Kidney (tissue), 14 donors: ENCODE measurements around the gene CTIF. TPM values are rescaled to one million over a fixed set of nuclear protein-coding genes. Genes with fewer than 3 reads are reported as not detected.
"Not testable (repeated sequence)": the region's sequence is repeated elsewhere in the genome, so short reads cannot be mapped to it uniquely, and the experiment has no call there.

Source experiments
- DNase-seq, 5 donors: peaks; one replicate each; pipeline ENCODE4 v3.0.0-alpha.2; 2013 to 2020
- FAIRE-seq: peaks from 2 replicates; lab custom pipeline; 2012; peaks lifted over from hg19 to GRCh38; lab: Jason Lieb, UNC
- H3K27ac ChIP-seq, 2 donors: one replicate each; pipeline ENCODE4 v1.7.0; 2013; ENCODE audit warnings: low read depth in 2 of 2, low read length in 2 of 2, inconsistent platforms in 1 of 2
- H3K27me3 ChIP-seq: one replicate; pipeline ENCODE4 v1.7.1; 2013; ENCODE audit warnings: low read length, inconsistent platforms; ENCODE audit not compliant: control insufficient read depth, insufficient read depth
- H3K36me3 ChIP-seq, 3 donors: one replicate each; pipeline versions ENCODE4 v1.7.0 to v1.7.1; 2013; ENCODE audit warnings: low read length in 3 of 3, control low read depth in 1 of 3, inconsistent platforms in 1 of 3; ENCODE audit not compliant: insufficient read depth in 3 of 3, control insufficient read depth in 2 of 3
- H3K4me1 ChIP-seq, 3 donors: one replicate each; pipeline versions ENCODE4 v1.7.0 to v1.7.1; 2013; ENCODE audit warnings: low read length in 3 of 3, inconsistent platforms in 1 of 3, low read depth in 1 of 3; ENCODE audit not compliant: control insufficient read depth in 2 of 3, insufficient read depth in 2 of 3
- H3K4me3 ChIP-seq, 3 donors: one replicate each; pipeline versions ENCODE4 v1.7.0 to v1.8.1; 2013; ENCODE audit warnings: low read length in 3 of 3, control low read depth in 1 of 3, inconsistent platforms in 1 of 3
- H3K9ac ChIP-seq, 3 donors: one replicate each; pipeline versions ENCODE4 v1.7.0 to v1.7.1; 2013; ENCODE audit warnings: low read length in 3 of 3, control low read depth in 1 of 3, inconsistent platforms in 1 of 3
- H3K9me3 ChIP-seq, 3 donors: one replicate each; pipeline versions ENCODE4 v1.7.0 to v1.7.1; 2013; ENCODE audit warnings: low read length in 3 of 3, control low read depth in 1 of 3, inconsistent platforms in 1 of 3; ENCODE audit not compliant: control insufficient read depth in 2 of 3, insufficient read depth in 1 of 3
- CTCF ChIP-seq: IDR thresholded peaks from 3 replicates; pipeline ENCODE4 v1.5.1; 2012; ENCODE audit warnings: mild to moderate bottlenecking, moderate library complexity, borderline replicate concordance; ENCODE audit not compliant: insufficient read depth; ENCODE audit errors: extremely low read depth
- intact Hi-C: fragments of 100-400 bp; cut with DNase I; formaldehyde crosslinking; loops from one replicate; pipeline ENCODE4 v1.11.1; 2022
- polyA plus RNA-seq: library from polyadenylated mRNA; stranded (reverse); fragments of 350-450 nt; fragmentation: Illumina TruSeq; extraction: RNeasy Lipid Tissue Mini Kit (QIAGEN cat#74804); gene quantifications from one replicate; pipeline ENCODE4 v1.2.3, GENCODE V29; 2014; ENCODE audit warnings: low read depth, low replicate concordance; ENCODE audit not compliant: insufficient read depth
- total RNA-seq: library from RNA; stranded (reverse); fragmentation: NEBNext Ultra II Directional; extraction: Animal tissue kit (Norgen Biotek cat#: 25700); gene quantifications from one replicate; pipeline ENCODE4 v1.2.1, GENCODE V29; 2021
- donor health status: control.
- donor health status: control.
- donor health status: control.
- donor health status: control.
- donor health status: control.
- donor health status: DM: yes; HTN: yes; CAD: no.
- donor health status: Normal renal cell carcinoma (clear cell type).

Gene CTIF
- total and polyA plus RNA-seq, 2 donors from 2014 or later = 37.3 to 41.9 TPM

GRCh38 chr18:48869591-48869990 is 330.8 kb downstream of the CTIF start:
- FAIRE-seq (no peak), DNase-seq (peak in 1 of 5 donors; percentile 64)
- Histone ChIP-seq H3K27ac (no peak overlapping the region), H3K4me3 (no peak overlapping the region), H3K27me3 (no peaks in the 10 kb centered on the region), H3K4me1 (peaks cover 0 to 2% (median 0%) of the 10 kb centered on the region in 3 donors), H3K9ac (no peak overlapping the region), H3K9me3 (no peaks in the 10 kb centered on the region), H3K36me3 (no peaks in the 10 kb centered on the region)
- intact Hi-C loops = no loop called here
- no peak for TF ChIP-seq CTCF

GRCh38 chr18:48870926-48871325 is 332.1 kb downstream of the CTIF start:
- FAIRE-seq, H3K4me1 ChIP-seq, intact Hi-C loops, H3K36me3 ChIP-seq, H3K27me3 ChIP-seq, H3K4me3 ChIP-seq, H3K9me3 ChIP-seq, H3K27ac ChIP-seq, H3K9ac ChIP-seq: not testable (repeated sequence)
- DNase-seq = peak in 1 of 5 donors; percentile 42

- DNase-seq (peak in 1 of 5 donors; percentile 56), FAIRE-seq (no peak)
- no peak overlapping the region for H3K4me3 ChIP-seq
- peaks cover 0 to 3% (median 0%) of the 10 kb centered on the region in 3 donors for H3K4me1 ChIP-seq
- H3K9me3 ChIP-seq = no peaks in the 10 kb centered on the region
- intact Hi-C loops = no loop called here
- H3K27me3 ChIP-seq = no peaks in the 10 kb centered on the region
- TF ChIP-seq CTCF = no peak
- H3K27ac ChIP-seq = no peak overlapping the region
- no peaks in the 10 kb centered on the region for H3K36me3 ChIP-seq
- H3K9ac ChIP-seq = no peak overlapping the region
These were observed 332.7 kb downstream of the CTIF start for GRCh38 chr18:48871391-48872166.

GRCh38 chr18:48872234-48873145 is 333.7 kb downstream of the CTIF start:
- no peak for TF ChIP-seq CTCF
- Histone ChIP-seq H3K9me3 (no peaks in the 10 kb centered on the region), H3K27ac (no peak overlapping the region), H3K36me3 (no peaks in the 10 kb centered on the region), H3K4me1 (peaks cover 0 to 3% (median 0%) of the 10 kb centered on the region in 3 donors), H3K27me3 (no peaks in the 10 kb centered on the region), H3K4me3 (no peak overlapping the region), H3K9ac (no peak overlapping the region)
- no peak for FAIRE-seq
- DNase-seq = no peak
- intact Hi-C loops = no loop called here
